Left hindlimb (tissue), 1 donor: ENCODE results near the gene SPATA16.
"Not testable (repeated sequence)": the region's sequence is repeated elsewhere in the genome, so short reads cannot be mapped to it uniquely, and the experiment has no call there.

Source experiments
- DNase-seq: peaks from one replicate; pipeline ENCODE4 v3.0.0-alpha.2; 2018

The SPATA16 gene

DNA sequence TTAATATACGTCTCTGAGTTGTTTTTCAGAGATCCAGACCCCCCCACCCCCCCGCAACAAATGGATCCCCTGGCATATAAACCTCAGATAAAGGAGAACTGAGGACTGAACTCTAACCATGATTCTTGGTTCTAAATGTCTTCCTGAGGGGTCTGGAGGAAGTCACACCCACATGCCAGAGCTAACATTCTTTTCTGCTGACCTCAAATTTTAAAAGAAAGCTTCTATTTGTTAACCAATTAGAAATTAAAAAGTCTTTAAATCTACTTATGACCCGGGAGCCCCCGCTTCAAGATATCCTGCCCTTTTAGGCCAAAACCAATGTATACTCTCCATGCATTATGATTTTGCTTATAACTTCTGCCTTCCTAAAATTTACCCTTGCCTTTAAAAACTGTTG, 202.2 kb downstream of the SPATA16 start:
- no peak for DNase-seq

DNA sequence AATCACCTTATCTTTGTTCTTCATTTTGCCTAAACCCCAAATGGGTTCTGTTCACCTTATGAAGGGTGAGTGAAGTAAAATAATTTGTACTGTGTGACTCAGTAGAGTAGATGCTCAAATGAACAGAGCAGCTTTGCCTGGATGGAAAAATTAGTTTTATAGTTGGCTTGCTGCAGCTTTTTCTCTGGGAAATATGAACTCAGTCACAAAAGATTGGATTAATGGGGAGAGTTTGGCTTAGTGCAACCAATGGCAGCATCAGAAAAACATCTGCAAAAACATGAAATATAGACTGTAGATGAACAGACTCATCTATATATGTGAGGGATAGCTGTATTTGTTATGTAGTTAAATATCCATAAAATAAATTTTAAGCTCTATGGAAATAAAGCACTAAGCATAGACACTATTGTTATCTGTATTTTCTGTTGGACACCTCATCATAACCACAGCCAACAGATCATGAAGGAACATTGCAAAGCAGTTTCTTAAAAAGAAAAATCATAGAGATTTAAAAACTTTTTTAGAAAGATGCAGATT, 209.2 kb downstream of the SPATA16 start:
- DNase-seq: no peak

DNA sequence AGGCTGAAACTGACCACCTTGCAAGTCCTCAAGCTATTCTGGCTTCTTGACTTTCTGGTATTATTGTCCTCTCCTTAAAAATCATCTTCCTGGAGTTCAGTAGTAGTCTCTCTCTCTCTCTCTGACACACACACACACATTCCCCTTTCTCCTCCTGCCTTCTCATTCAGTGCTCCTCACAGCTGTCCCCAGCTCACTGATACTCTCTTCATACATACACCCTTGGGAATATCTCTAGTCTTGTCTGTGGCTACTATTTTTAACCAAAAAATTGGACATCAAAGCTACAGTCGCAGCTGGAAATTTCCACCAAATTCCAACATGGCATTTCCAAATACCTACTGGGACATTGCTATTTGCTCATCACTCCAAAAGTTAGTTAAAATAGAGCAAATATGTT, 211.6 kb downstream of the SPATA16 start:
- DNase-seq: no peak

DNA sequence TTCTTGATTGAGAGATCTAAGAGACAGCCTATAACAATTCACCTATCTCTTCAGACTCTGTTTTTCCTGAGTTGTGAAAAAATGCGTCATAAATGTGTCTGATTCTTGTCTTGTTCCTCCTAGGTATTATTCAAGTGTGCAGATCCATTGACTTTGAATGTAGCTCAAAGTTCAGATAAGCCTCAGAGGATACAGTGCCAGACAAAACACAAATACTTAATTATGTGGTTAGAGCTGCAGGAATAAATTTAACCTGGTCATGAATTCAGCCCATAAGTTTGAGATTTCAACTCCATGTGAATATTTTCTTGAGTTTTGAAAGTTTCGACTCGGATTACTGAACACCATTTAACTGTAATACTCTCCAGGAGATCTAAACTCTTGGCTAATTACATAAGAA, 216.5 kb downstream of the SPATA16 start:
- no peak for DNase-seq

DNA sequence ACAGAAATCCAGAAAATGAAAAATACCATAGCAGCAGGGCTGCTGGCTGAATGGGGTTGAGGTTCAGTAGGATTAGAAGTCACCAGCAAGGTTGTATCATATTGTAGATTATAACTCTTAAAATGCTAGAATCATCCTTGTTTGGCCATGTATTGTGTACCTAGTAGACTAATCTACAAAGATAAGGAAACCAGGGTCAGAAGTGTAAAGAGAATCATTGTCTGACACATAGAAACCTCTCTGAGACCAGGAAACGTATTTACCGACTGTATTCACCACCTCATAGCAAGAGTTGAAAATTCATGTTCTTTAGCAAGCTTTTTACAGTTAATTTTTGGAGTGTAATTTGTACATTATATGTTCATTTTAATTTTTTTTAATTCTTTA, 221.7 kb downstream of the SPATA16 start:
- no peak for DNase-seq

DNA sequence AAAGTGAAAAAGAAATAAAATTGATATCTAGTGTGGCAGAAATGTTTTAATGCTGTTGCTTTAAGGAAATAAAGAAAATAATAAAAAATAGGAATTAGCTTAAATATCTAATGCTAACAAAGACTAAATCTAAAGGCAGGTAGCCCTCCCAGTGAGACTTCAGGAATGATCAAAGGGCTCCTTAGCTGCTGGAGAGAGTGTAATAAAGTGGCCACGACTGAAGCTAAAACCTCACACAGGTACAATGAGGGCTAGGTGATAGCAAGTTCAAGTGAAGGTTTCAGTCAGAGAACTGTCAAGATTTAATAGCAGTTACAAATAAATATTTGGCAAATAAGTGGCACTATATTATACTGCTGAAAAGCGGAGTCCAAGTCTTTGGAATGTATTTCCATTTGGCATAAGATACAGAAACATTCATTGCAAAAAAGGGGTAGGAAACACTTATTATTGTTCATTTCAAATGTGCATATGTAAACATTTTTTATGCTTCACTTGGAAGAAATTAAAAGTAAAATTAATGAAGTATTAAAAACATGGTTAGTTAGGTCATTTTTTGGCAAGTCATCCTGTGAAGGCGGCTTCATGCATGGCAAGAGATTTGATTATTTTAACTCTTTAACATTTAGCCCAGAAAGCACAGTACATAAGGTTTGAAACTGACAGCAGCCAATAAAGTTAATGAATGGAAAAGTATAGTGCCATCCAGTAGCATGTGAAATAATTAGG, 222.3 kb downstream of the SPATA16 start:
- DNase-seq: no peak

DNA sequence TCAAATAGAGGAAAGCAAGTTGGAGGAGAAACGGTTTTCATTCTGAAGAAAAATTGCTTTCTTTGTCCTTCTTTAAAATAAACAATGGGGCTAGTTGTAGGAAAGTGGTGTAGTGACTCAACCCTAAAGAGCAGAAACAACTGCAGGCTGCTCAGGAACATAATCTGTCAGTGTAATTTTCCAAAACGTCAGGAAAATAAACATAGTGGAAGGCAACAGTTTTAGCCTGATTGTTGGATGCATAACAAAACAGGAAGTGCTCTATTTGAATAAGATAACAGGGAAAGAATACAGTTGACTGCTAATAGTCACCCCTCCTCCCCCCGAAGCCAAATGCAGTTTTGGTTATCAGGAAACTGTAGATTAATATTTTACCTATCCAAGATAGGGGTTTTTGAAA, 222.9 kb downstream of the SPATA16 start:
- no peak for DNase-seq

DNA sequence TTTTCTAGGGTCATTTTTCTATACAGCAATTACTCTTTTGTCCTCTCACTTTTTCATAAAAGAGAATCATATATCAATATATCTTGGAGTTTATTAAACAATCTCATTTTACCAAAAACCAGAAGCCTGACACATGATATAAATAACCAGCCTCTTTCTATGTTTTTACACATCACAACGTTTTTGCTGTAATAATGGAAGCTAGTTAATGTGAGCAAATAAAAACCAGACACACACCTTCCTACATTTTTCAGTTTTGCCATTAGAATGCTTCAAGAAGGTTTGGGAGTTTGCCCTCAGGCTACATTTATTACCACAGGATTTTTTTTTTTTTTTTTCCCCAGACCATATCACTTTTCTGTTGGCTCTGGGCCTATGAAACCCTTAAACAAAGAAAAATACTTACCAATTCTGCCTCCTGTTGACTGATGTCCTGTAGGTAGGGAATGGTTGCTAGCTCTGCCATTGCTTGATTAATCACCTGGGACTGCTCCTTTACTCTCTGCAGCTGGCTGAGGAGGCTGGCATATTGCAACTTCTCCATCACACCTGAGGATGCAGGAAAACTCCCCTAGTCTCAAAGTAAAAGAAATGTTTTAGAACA, 225.0 kb downstream of the SPATA16 start:
- DNase-seq: no peak

DNA sequence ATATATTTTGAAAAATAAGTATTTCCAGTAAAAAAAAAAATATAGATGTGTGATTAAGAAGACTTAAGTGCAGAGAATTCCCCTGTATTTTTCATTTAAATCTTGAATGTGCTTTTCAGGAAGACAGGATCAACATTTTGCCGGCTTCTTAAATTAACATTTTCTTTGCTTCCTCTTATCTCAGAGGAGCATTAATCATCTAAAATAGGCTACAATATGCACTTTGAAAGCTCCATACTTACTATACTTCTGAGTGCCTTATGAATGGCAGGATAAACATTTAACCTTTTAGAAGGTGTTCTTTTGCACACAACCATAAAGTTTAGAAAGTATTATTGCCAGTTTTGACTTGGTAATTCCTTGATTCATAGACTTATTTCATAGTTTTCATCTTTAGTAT, 226.2 kb downstream of the SPATA16 start:
- DNase-seq: no peak

DNA sequence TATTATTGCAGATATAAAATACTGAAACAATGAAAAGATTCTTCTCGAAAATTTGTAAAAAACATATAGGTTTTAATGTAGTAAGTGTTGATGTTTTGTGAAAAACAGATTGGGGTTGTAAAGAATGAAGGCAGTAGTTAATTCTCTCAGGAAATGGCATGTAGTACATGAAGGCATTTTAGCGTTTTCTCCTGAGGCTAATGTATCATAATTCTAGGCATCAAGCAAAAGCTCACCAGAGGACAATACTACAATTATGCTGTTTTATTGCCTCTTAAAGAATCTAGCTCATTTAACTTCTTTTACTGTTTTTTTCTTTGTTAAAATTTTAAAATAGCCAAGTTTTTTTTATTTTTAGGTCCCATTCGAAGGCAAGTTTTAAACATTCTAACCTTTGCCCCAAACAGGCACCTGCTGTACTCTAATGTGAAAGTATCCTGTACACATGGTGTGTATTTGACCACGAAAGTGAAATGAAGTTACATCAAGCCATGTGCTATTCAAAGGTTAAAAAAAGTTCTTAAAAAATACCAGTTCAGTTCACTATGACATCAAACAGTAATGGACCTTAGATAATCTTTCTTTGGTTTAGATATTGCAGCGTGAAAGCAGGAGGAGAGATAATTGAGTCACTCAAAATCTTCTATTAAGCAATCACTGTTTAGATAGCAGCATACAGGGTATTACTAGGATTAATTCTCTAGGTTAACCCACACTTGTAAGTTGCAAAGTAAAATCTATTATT, 227.0 kb downstream of the SPATA16 start:
- DNase-seq: no peak

DNA sequence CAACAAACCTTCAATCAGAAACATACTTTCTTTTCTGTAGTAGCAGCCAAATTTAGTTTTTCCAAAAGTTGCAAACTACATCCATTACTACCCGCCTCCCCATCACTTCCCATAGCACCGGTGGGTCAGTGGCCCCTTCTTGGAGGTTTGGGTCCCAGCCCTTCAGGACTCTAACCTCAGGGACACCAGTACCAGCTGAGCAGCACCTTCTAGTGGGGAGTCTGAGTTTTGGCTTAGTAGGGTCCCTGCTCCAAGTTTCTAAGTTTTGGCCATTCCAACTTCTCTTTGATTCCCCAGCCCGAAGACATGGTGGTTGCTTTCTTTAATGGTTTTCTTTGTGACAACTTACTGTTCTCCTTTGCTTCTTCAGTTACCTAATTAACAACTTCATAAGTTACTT, 229.9 kb downstream of the SPATA16 start:
- no peak for DNase-seq

DNA sequence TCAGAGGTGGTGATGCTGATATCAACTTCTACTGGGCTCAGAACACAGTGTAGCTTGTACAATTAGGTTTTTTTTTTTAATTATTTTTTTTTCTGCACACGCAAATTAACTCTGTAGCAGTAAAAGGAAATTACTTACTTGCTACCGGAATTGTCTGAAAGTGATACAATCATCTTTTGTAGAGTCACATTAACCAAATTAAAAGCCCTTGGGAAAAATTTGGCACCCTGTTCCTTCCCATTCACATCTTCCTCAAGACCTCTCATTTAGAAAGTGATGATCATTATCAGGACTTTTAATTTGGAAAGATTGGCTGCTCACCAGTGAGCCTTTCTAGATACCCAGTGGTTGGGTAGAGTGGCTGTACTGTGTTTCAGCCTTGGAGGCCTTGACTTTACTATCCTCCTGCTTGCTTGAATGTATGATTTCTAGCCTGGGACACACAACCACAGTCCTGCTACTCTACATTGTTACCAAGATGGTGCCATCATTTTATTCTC, 232.2 kb downstream of the SPATA16 start:
- no peak for DNase-seq

DNA sequence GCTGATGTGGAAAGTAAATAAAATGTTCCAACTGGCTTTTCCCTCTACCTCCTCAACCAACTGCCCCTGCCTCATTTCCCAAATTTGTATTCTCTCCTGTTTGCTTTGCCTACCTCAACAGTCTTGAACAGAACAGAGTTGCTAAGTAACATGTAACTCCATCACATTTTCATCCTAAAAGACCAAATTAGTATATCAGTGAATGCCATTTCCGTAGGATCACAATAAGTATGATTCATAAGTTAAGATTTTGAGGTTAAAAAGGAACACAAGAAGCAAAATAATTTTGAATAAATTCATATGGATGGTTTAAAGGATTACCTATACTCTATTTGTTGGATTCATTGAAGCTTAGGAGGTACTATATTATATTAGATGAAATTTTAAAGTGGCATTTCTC, 235.6 kb downstream of the SPATA16 start:
- DNase-seq: no peak

DNA sequence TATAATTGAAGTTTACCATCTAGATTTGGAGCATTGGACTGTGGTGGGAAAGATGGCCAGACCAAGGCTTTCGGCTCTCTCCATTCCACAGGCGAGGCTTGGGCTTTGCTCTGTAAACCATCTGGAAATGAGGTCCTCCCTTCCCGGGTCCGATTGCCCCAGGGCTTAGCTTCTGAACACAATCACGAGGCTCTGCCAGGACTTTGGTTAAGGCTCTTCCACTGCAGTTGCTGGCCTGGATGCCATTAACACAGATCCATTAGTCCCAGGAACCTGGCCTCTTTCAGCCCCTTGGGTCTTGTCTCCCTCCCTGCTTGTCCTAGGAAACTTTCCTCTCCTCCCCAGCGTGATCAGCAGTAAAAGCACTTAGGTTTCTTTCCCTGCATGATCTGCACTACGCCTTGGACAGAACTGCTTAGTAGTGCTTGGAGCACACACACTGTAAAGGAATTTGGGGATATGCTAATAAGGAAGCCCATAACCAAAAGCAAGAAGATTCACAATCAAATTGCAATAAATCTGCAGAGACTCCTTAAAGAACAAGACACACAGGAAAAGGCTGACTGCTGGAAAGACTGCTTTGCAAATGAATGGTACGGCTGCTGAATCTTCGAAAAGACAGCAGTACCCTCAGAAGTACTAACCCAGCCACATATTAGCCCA, 236.2 kb downstream of the SPATA16 start:
- DNase-seq: no peak

DNA sequence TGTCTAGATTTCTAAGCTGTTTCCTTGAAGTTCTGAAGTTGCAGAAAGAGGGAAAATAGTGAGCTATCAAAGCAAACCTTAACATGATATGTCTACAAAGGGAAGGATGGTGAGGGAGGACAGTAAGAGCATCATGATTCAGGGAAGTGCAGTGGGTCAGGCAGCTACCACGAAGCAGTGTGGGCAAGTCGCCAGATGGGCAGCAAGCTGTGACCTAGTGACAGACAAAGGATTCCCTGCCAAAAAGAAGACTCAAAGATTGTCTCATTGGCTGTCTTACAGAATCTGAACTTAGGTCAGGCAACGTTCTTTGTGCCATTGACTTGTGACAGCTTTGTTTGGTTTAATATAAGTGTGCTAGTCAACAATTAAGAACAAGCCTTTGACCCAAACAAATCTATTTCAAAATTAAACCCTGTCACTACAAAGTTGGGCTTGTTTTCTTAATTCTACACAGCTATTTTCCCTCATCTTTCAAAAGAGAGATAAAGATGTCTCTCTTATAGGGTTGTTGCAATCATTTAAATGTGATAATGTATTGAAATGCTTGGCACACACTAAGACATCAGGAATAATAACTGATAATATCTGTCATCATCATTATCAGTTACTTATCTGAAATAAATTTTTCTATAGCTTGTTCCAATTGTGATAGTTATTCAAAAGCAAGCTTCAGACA, 237.3 kb downstream of the SPATA16 start:
- DNase-seq: no peak

DNA sequence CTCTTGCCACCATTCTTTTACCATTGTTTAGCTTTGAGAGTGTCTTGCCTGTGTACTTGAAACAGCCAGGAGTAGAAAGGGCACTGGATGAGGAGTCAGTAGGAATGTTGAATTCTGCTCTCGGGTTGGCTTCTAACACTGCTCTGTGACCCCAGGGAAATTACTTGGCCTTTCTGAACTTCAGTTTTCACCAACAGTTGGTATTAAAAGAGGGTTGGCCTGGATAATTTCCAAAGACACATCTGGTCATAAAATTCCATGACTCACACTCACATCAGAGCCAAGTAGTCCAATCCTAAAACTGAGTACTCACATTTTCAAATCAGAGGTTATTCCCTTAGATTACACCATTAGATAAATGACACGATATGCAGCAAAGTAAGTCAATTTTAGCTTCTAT, 248.9 kb downstream of the SPATA16 start:
- DNase-seq: no peak

DNA sequence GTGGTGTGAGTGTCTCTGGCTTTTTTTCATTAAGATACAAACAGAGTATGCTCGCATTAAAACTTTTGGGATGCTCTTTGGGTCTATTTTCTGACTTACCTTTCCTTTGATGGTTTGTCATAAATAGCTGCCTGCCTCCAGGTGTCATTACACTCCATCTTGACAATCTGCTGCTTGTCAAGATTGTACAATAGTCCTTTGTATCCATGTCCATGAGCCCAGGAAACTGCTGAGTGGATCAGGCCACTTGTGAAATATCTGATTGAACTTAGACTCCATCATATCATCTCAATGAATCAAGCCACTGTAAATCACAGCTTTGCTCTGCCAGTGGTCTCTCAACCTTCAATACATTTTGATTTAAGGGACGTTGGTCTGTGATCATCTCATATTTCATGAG, 255.3 kb downstream of the SPATA16 start:
- no peak for DNase-seq

DNA sequence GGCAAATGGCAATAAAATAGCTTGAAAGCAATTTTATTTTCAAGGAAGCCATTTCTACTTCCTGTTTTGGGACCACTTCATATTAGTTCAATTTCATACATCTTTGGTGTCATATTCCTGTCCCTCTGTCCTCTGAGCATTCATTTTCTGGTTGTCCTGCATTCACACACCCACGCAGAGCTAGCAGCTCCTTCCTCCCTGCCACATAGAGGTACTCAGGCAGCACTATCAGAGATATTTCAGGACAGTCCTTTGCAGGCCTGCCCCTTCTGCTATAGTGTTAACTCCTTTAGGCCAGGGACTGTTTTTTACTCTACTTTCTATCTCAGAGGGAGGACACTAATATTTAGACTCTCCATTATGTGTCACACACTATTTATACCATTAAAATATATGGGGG, 258.5 kb downstream of the SPATA16 start:
- no peak for DNase-seq

DNA sequence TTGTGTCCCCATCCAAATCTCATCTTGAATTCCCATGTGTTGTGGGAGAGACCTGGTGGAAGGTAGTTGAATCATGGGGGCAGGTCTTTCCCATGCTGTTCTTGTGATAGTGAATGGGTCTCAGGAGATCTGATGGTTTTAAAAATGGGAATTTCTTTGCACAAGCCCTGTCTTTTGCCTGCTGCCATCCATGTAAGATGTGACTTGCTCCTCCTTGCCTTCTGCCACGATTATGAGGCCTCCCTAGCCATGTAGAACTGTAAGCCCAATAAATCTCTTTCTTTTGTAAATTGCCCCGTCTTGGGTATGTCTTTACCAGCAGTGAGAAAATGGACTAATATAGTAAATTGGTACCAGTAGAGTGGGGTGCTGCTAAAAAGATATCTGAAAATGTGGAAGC, 261.7 kb downstream of the SPATA16 start:
- DNase-seq: not testable (repeated sequence)

DNA sequence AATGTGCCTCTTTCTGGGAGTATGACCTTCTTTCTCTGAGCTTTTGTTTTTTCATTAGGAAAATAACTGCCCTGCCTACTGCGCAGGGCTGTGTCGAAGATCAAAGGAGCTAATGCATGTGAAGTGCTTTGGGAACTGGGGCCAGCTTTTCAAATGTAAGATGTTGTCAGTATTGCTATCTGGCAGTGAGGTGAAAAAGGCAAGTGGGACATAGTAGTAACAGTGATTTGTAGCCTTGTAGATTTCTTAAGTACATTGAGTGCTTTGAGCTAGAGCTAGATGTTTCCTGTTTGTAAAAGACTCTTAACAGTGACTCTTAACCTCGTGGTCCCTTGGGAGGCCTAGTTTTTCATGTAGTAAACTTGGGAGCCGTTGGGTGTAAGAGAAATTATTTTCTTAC, 264.0 kb downstream of the SPATA16 start:
- DNase-seq: no peak

DNA sequence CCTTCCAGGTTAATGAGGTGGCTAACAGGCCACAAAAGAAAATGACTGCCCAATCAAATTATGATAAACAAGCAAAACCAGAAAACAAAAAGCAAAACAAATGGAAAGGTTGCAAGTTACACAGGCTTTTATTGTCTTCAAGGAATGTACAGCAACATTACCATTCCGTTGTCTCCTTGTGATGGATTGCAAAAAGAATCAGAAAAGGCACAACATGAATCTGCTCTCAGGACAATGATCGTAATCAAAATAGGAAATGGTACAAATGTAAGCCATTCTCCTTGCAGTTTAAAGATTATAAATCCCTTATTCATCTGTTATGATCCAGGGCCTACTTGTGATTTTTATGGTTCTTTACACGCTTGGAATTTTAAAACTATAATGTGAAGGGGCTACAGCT, 264.7 kb downstream of the SPATA16 start:
- DNase-seq: no peak

DNA sequence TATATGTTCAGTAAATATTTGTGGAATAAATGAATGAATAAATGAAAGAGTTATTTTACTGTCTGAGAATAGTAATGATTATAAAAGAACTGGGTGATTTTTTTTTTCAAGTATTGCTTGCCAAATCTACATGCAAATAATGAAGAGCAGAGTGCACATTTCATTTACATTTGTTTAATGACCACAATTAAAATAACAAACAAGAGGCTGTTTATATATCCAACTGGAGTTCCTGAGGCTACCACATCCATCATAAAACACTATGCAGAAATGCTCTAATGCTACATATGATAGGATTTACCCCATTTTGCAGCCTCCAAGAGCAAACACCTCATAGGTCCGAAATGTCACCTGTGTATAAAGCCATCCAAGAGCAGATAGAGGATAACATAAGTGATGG, 266.0 kb downstream of the SPATA16 start:
- DNase-seq: no peak
